Testis (tissue), 3 donors: ENCODE measurements around the gene SCFD2. TPM values are rescaled to one million over a fixed set of nuclear protein-coding genes. Genes with fewer than 3 reads are reported as not detected.
A peak's percentile ranks its signal among the peaks of the same experiment; 100 is the strongest.

Source experiments
- DNase-seq: peaks from one replicate; pipeline ENCODE4 v3.0.0-alpha.2; 2019
- H3K27ac ChIP-seq, 2 donors: fragments of 200-600 bp; sonication (generic); one replicate each; pipeline ENCODE4 v1.5.1; 2019
- H3K27me3 ChIP-seq: fragments of 200-600 bp; sonication (generic); one replicate; pipeline ENCODE4 v1.5.1; 2019
- H3K36me3 ChIP-seq: fragments of 200-600 bp; sonication (generic); one replicate; pipeline ENCODE4 v1.5.1; 2017; ENCODE audit warnings: low read depth; ENCODE audit errors: missing control alignments
- H3K4me1 ChIP-seq: fragments of 200-600 bp; sonication (generic); one replicate; pipeline ENCODE4 v1.5.1; 2019
- H3K4me3 ChIP-seq, 2 donors: fragments of 200-600 bp; sonication (generic); one replicate each; pipeline ENCODE4 v1.5.1; 2017 to 2019
- H3K9me3 ChIP-seq: fragments of 200-600 bp; sonication (generic); one replicate; pipeline ENCODE4 v1.5.1; 2017
- POLR2A ChIP-seq: fragments of 450-650 bp; IDR thresholded peaks from one replicate; pipeline ENCODE4 v1.6.1; 2017; ENCODE audit warnings: antibody characterized with exemption, mild to moderate bottlenecking, moderate library complexity
- WGBS, 2 donors: methylation state at CpG; one replicate each; pipeline ENCODE4 v1.1.5; 2018; 5-methylcytosine and 5-hydroxymethylcytosine counted together
- intact Hi-C: fragments of 100-400 bp; cut with DNase I; formaldehyde crosslinking; loops from one replicate; pipeline ENCODE4 v1.15.1; 2023; ENCODE audit warnings: low total_unique reads
- polyA plus RNA-seq: library from polyadenylated mRNA; stranded (reverse); fragments of 350-450 nt; fragmentation: Illumina TruSeq; extraction: RNeasy Lipid Tissue Mini Kit (QIAGEN cat#74804); gene quantifications from one replicate; pipeline ENCODE4 v1.2.3, GENCODE V29; 2014; ENCODE audit warnings: low read depth, low replicate concordance; ENCODE audit not compliant: insufficient read depth
- total RNA-seq, 2 donors: library from RNA; depleted of rRNA; stranded (reverse); fragments of >200 nt; gene quantifications; one replicate each; pipeline ENCODE4 v1.2.3, GENCODE V29; 2016
- TF ChIP-seq, protein P1 (sequence below), 3 experiments: fragments of 450-650 bp in 2 of 3; fragments of 200-600 bp in 1 of 3; sonication (generic) in 1 of 3; IDR thresholded peaks; one replicate each; pipeline ENCODE4 v1.5.1; 2016 to 2019; ENCODE audit warnings: antibody characterized with exemption in 3 of 3, mild to moderate bottlenecking in 2 of 3, moderate library complexity in 1 of 3

The SCFD2 gene
- total and polyA plus RNA-seq, 3 donors from 2014 or later: 6.0 to 24.5 (median 21.3) TPM

DNA sequence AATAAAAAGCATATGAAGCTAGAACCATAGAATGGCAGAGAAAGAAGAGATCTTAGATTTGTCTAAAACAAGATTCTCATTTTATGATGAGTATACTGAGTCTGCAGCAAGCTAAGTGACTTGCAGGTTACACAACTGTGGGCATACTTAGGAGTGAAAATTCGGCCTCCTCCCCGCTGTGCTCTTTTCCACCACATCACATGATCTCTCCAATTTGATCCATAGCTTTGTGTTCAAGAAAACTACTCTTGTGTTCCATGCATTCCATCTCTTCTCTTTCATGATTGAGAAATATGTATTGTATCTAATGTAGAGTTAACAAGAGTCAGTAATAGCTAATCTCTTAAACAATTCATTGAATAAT is 234.3 kb downstream of the SCFD2 start:
- Histone ChIP-seq H3K27me3 (no peaks in the 10 kb centered on the region), H3K36me3 (no peaks in the 10 kb centered on the region), H3K4me1 (peaks cover 6% of the 10 kb centered on the region), H3K9me3 (no peaks in the 10 kb centered on the region), H3K27ac (peak overlapping the region in 1 of 2 donors; percentile 7), H3K4me3 (no peak overlapping the region)
- no peak for TF ChIP-seq POLR2A
- TF ChIP-seq, protein P1, sequence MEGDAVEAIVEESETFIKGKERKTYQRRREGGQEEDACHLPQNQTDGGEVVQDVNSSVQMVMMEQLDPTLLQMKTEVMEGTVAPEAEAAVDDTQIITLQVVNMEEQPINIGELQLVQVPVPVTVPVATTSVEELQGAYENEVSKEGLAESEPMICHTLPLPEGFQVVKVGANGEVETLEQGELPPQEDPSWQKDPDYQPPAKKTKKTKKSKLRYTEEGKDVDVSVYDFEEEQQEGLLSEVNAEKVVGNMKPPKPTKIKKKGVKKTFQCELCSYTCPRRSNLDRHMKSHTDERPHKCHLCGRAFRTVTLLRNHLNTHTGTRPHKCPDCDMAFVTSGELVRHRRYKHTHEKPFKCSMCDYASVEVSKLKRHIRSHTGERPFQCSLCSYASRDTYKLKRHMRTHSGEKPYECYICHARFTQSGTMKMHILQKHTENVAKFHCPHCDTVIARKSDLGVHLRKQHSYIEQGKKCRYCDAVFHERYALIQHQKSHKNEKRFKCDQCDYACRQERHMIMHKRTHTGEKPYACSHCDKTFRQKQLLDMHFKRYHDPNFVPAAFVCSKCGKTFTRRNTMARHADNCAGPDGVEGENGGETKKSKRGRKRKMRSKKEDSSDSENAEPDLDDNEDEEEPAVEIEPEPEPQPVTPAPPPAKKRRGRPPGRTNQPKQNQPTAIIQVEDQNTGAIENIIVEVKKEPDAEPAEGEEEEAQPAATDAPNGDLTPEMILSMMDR (IDR thresholded peaks at IDR 0.05): no peak
- intact Hi-C loops: no loop called here
- DNase-seq: no peak
- 91 to 94% methylated on average over 2 of the region's 2 CpGs for WGBS, 2 donors

DNA sequence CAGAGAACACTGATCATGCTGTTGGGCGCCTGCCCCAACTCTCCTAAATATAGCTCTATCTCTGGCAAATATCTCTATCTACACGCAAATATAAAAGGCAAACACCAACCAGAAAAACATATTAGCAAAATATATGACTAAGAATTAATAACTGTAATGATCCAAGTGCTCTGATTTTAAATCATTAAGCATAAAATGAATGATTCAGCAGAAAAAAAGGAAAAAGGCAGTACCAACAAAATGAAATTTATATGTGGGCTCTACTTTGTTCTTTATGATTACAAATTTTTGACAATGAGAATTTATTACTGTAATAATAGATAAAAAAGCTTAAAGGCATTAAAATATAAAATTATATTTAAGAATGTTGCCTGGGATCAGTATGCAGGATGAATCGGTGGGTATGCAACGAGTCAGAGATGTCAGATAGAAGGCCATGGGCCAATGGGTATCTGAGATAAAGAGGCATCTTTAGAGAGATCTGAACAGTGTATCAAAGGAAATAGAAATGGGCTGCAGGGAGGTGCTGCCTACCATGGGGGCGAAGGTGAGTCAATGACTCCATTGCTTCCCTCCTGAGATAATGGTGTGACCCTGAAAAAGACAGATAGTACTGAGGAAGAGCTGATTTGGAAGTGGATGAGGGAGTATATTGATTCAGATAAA is 234.8 kb downstream of the SCFD2 start:
- Histone ChIP-seq H3K27me3 (no peaks in the 10 kb centered on the region), H3K36me3 (no peaks in the 10 kb centered on the region), H3K4me1 (peaks cover 6% of the 10 kb centered on the region), H3K9me3 (no peaks in the 10 kb centered on the region), H3K4me3 (no peak overlapping the region), H3K27ac (peak overlapping the region in 1 of 2 donors; percentile 3)
- TF ChIP-seq POLR2A: no peak
- TF ChIP-seq, protein P1 (IDR thresholded peaks at IDR 0.05): no peak
- 88 to 91% methylated on average over 5 of the region's 5 CpGs for WGBS, 2 donors
- intact Hi-C loops: no loop called here
- DNase-seq: no peak

DNA sequence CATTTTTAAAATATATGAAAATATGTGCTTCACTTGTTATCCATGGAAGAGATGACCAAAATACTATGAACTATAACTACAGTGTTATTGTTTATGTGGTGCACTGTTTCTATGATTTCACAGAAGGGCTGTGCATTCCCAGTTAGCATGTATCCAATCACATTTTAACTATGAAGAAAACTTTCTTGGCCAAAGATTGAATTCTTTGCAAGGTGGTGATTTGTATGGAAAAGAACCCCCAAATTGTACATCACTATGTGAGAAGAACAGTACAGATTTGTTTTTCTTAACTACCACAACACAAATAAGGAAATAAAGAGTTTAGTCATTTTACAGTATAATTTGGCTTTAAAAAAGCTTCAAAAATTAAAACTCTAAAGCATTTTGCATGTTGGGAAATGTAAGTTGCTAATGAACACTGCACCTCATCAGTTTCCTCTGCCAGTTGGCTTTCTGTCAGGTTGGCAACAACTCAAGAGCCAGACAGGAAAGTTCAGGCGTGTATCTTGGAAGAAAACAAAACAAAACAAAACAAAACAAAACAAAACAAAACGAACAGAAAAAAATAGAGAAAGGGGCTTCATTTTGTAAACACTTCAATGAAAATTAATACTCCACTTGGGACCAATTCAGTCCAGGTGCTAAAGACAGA is 237.0 kb downstream of the SCFD2 start:
- Histone ChIP-seq H3K36me3 (no peaks in the 10 kb centered on the region), H3K4me1 (peaks cover 6% of the 10 kb centered on the region), H3K9me3 (no peaks in the 10 kb centered on the region), H3K4me3 (no peak overlapping the region), H3K27ac (peak overlapping the region; percentile 4 to 21), H3K27me3 (no peaks in the 10 kb centered on the region)
- TF ChIP-seq, protein P1 (IDR thresholded peaks at IDR 0.05): no peak
- no peak for TF ChIP-seq POLR2A
- WGBS, 2 donors: 35 to 40% methylated on average over 2 of the region's 2 CpGs
- peak; percentile 70 for DNase-seq
- intact Hi-C loops: no loop called here

DNA sequence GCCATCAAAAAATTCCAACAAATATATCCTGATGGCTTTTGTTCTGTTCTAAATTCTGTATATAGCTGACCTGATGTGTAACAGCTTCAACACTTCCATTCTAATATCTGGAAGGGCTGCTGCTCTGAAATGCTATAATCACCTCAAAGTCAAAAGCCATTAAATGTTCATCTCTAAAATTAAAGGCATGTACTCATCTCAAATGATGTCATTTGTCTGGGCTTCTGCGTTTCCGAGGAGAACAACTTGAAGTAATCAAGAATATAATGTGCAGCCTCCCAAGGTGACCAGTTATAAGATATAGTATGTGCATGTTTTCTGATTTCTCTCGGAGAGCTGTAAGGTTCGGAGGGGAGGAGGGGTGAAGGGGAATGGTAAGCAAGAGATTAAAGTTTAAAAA is 237.6 kb downstream of the SCFD2 start:
- intact Hi-C loops: no loop called here
- no peaks in the 10 kb centered on the region for H3K36me3 ChIP-seq
- TF ChIP-seq, protein P1 (IDR thresholded peaks at IDR 0.05): no peak
- no peak for TF ChIP-seq POLR2A
- H3K27ac ChIP-seq: no peak overlapping the region
- DNase-seq: no peak
- no peaks in the 10 kb centered on the region for H3K9me3 ChIP-seq
- peaks cover 6% of the 10 kb centered on the region for H3K4me1 ChIP-seq
- WGBS, 2 donors: 66 to 77% methylated on average over 4 of the region's 4 CpGs
- H3K4me3 ChIP-seq: no peak overlapping the region
- no peaks in the 10 kb centered on the region for H3K27me3 ChIP-seq

DNA sequence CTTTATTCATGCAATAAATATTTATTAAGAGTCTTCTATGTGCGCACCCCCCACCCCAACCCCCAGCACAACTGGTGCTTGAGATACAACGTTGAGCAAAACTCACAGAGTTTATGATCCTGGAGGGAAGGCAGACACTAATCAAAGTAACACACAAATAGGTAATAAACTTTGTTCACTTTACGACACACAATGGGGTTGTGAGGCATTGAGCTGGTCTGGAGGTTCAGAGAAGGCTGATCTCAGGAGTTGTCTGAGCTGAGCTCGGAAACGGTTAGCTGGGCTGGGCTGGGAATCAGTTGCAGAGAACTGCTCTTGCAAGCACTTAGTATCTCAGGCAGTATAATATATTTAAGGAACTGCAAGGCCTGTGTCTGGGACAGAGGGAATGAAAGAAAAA is 238.5 kb downstream of the SCFD2 start:
- no peak overlapping the region for H3K27ac ChIP-seq
- H3K4me1 ChIP-seq: peaks cover 6% of the 10 kb centered on the region
- no peak for DNase-seq
- no peaks in the 10 kb centered on the region for H3K36me3 ChIP-seq
- no peak for TF ChIP-seq POLR2A
- TF ChIP-seq, protein P1 (IDR thresholded peaks at IDR 0.05): no peak
- WGBS, 2 donors: 77 to 81% methylated on average over 5 of the region's 5 CpGs
- H3K27me3 ChIP-seq: no peaks in the 10 kb centered on the region
- intact Hi-C loops: no loop called here
- no peaks in the 10 kb centered on the region for H3K9me3 ChIP-seq
- no peak overlapping the region for H3K4me3 ChIP-seq
